Activated T-helper 1 cell treated with anti-CD3 and anti-CD28 coated beads, Interleukin-12 subunit alpha, Interleukin-12 subunit beta, Interleukin-2, Interleukin-4 antibody, amounts not matched to agents 30 ng/mL and 10 ng/mL and 1 ng/mL, durations not matched to agents 14 hours and 24 hours and 36 hours (primary cell): ENCODE data around the gene INTS11. TPM values are rescaled to one million over a fixed set of nuclear protein-coding genes. Genes with fewer than 3 reads are reported as not detected.

Source experiments
- DNase-seq: peaks from one replicate; pipeline ENCODE4 v3.0.0; 2021; ENCODE audit warnings: low spot score
- H3K27ac Mint-ChIP-seq: one replicate; pipeline ENCODE4 v1.8.0; 2021; ENCODE audit warnings: mild to moderate bottlenecking, mixed read lengths
- H3K27me3 Mint-ChIP-seq: one replicate; pipeline ENCODE4 v1.8.0; 2022; ENCODE audit warnings: mild to moderate bottlenecking, moderate library complexity, mixed read lengths; ENCODE audit not compliant: insufficient read depth
- H3K36me3 Mint-ChIP-seq: one replicate; pipeline ENCODE4 v1.8.0; 2021; ENCODE audit warnings: low read depth, mixed read lengths
- H3K4me1 Mint-ChIP-seq: one replicate; pipeline ENCODE4 v1.8.0; 2021; ENCODE audit warnings: low read depth, mixed read lengths
- H3K4me3 Mint-ChIP-seq: one replicate; pipeline ENCODE4 v1.8.0; 2021; ENCODE audit warnings: mild to moderate bottlenecking, moderate library complexity, mixed read lengths
- H3K9me3 Mint-ChIP-seq: one replicate; pipeline ENCODE4 v1.8.0; 2021; ENCODE audit warnings: mixed read lengths
- intact Hi-C: fragments of 100-400 bp; cut with micrococcal nuclease; formaldehyde crosslinking; loops from one replicate; pipeline ENCODE4 v1.15.1; 2024
- total RNA-seq: library from RNA; stranded (reverse); gene quantifications from 2 replicates; pipeline ENCODE4 v1.2.3, GENCODE V29; 2022

Gene INTS11
- total RNA-seq, 1 donor from 2014 or later: 147 TPM

GRCh38 chr1:1353389-1354151 lies 29.1 kb upstream of the INTS11 start:
- DNase-seq: no peak
- no peaks in the 10 kb centered on the region for H3K36me3 Mint-ChIP-seq
- H3K4me3 Mint-ChIP-seq: no peak overlapping the region
- no peaks in the 10 kb centered on the region for H3K9me3 Mint-ChIP-seq
- H3K4me1 Mint-ChIP-seq: peaks cover 7% of the 10 kb centered on the region
- no peak overlapping the region for H3K27ac Mint-ChIP-seq
- H3K27me3 Mint-ChIP-seq: peaks cover 31% of the 10 kb centered on the region
- intact Hi-C loops: no loop called here

- Mint-ChIP-seq H3K27me3 (peaks cover 30% of the 10 kb centered on the region), H3K4me1 (peaks cover 7% of the 10 kb centered on the region), H3K9me3 (no peaks in the 10 kb centered on the region), H3K4me3 (peak overlapping the region; percentile 72), H3K36me3 (no peaks in the 10 kb centered on the region), H3K27ac (no peak overlapping the region)
- intact Hi-C loops: no loop called here
- no peak for DNase-seq
Measured at GRCh38 chr1:1352786-1353388, 28.4 kb upstream of the INTS11 start.

- no peaks in the 10 kb centered on the region for H3K9me3 Mint-ChIP-seq
- H3K4me1 Mint-ChIP-seq: peaks cover 16% of the 10 kb centered on the region
- no peak for DNase-seq
- H3K27ac Mint-ChIP-seq: peak overlapping the region; percentile 84
- H3K4me3 Mint-ChIP-seq: peak overlapping the region; percentile 72
- intact Hi-C loops: no loop called here
- H3K36me3 Mint-ChIP-seq: no peaks in the 10 kb centered on the region
- peaks cover 22% of the 10 kb centered on the region for H3K27me3 Mint-ChIP-seq
Measured at GRCh38 chr1:1351511-1352427, 27.3 kb upstream of the INTS11 start.

GRCh38 chr1:1349256-1350012 lies 25.0 kb upstream of the INTS11 start, which contains the start of gene DVL1:
TSS of gene DVL1 (minus strand) at chr1:1349418. CDS start at chr1:1349065, 353 bp downstream.
- DNase-seq: peak; percentile 56
- peak within 1 kb of the TSS; percentile 63 for H3K27ac Mint-ChIP-seq

GRCh38 chr1:1348420-1349255 lies 24.2 kb upstream of the INTS11 start:
- DNase-seq: no peak
- Mint-ChIP-seq H3K9me3 (no peaks in the 10 kb centered on the region), H3K4me3 (peak overlapping the region; percentile 82), H3K36me3 (no peaks in the 10 kb centered on the region), H3K27ac (peak overlapping the region; percentile 63), H3K27me3 (peaks cover 15% of the 10 kb centered on the region), H3K4me1 (peaks cover 19% of the 10 kb centered on the region)
- intact Hi-C loops: loop anchor here (1.0 to 2.0 kb wide), 2 partner anchors 26 to 51 kb away; partner anchors contain the start of genes AURKAIP1 and CCNL2

More at GRCh38 chr1:1349256-1350012, 25.0 kb upstream of the INTS11 start, which contains the start of gene DVL1:
- Mint-ChIP-seq H3K27me3 (peaks cover 22% of the 10 kb centered on the region), H3K4me1 (peaks cover 19% of the 10 kb centered on the region), H3K4me3 (peak within 1 kb of the TSS; percentile 82), H3K36me3 (no peaks in the 10 kb centered on the region), H3K9me3 (no peaks in the 10 kb centered on the region)
- intact Hi-C loops: loop anchor here (1.0 to 2.0 kb wide), 2 partner anchors 25 to 50 kb away; partner anchors contain the start of genes AURKAIP1 and CCNL2

GRCh38 chr1:1347663-1348419 lies 23.4 kb upstream of the INTS11 start:
- H3K36me3 Mint-ChIP-seq: no peaks in the 10 kb centered on the region
- peak overlapping the region; percentile 63 for H3K27ac Mint-ChIP-seq
- peaks cover 19% of the 10 kb centered on the region for H3K4me1 Mint-ChIP-seq
- peaks cover 9% of the 10 kb centered on the region for H3K27me3 Mint-ChIP-seq
- intact Hi-C loops: loop anchor here (2.0 kb wide), 1 partner anchor 27 kb away; the partner anchor contains the start of gene AURKAIP1
- peak overlapping the region; percentile 82 for H3K4me3 Mint-ChIP-seq
- no peak for DNase-seq
- no peaks in the 10 kb centered on the region for H3K9me3 Mint-ChIP-seq

- no peak for DNase-seq
- Mint-ChIP-seq H3K4me3 (peak overlapping the region; percentile 82), H3K27ac (no peak overlapping the region), H3K4me1 (peaks cover 12% of the 10 kb centered on the region), H3K36me3 (no peaks in the 10 kb centered on the region), H3K9me3 (no peaks in the 10 kb centered on the region), H3K27me3 (peaks cover 1% of the 10 kb centered on the region)
- intact Hi-C loops: no loop called here
Measured at GRCh38 chr1:1347026-1347595, 22.7 kb upstream of the INTS11 start.

- H3K9me3 Mint-ChIP-seq: no peaks in the 10 kb centered on the region
- no peaks in the 10 kb centered on the region for H3K27me3 Mint-ChIP-seq
- peaks cover 12% of the 10 kb centered on the region for H3K4me1 Mint-ChIP-seq
- no peaks in the 10 kb centered on the region for H3K36me3 Mint-ChIP-seq
- H3K4me3 Mint-ChIP-seq: peak overlapping the region; percentile 82
- intact Hi-C loops: no loop called here
- H3K27ac Mint-ChIP-seq: no peak overlapping the region
- no peak for DNase-seq
Measured at GRCh38 chr1:1346501-1346890, 22.0 kb upstream of the INTS11 start.

- H3K4me3 Mint-ChIP-seq: no peak overlapping the region
- no peaks in the 10 kb centered on the region for H3K27me3 Mint-ChIP-seq
- H3K9me3 Mint-ChIP-seq: no peaks in the 10 kb centered on the region
- DNase-seq: no peak
- peaks cover 4% of the 10 kb centered on the region for H3K36me3 Mint-ChIP-seq
- intact Hi-C loops: no loop called here
- H3K27ac Mint-ChIP-seq: no peak overlapping the region
- H3K4me1 Mint-ChIP-seq: peaks cover 12% of the 10 kb centered on the region
Measured at GRCh38 chr1:1345860-1346500, 21.5 kb upstream of the INTS11 start.

GRCh38 chr1:1345384-1345783 lies 20.9 kb upstream of the INTS11 start:
- DNase-seq: no peak
- no peak overlapping the region for H3K27ac Mint-ChIP-seq
- intact Hi-C loops: no loop called here
- H3K4me3 Mint-ChIP-seq: no peak overlapping the region
- peaks cover 12% of the 10 kb centered on the region for H3K4me1 Mint-ChIP-seq
- H3K27me3 Mint-ChIP-seq: no peaks in the 10 kb centered on the region
- H3K9me3 Mint-ChIP-seq: no peaks in the 10 kb centered on the region
- H3K36me3 Mint-ChIP-seq: peaks cover 10% of the 10 kb centered on the region
